HepG2 (cell line): ENCODE data around the gene PLXNC1.

ENCODE experiments used
- BRCA1 ChIP-seq: sonication (generic); formaldehyde crosslinking; IDR thresholded peaks from 2 replicates; pipeline ENCODE4 v1.4.0; 2020; ENCODE audit warnings: missing genetic modification reagents
- FOXP1 ChIP-seq, 2 experiments: fragments of 450-650 bp in 1 of 2; IDR thresholded peaks; 2 replicates each; pipeline ENCODE4 v1.6.1; 2017 to 2018; ENCODE audit warnings: antibody characterized with exemption in 1 of 2
- GABPA ChIP-seq, 2 experiments: IDR thresholded peaks; 2 replicates each; pipeline ENCODE4 v1.6.1; 2011 to 2016; ENCODE audit warnings: low read depth in 2 of 2, low read length in 1 of 2, missing biosample characterization in 1 of 2, missing genetic modification characterization in 1 of 2
- PHF5A ChIP-seq: IDR thresholded peaks from one replicate; pipeline ENCODE4 v1.6.1; 2018; ENCODE audit warnings: low read depth, missing genetic modification reagents; ENCODE audit not compliant: unreplicated experiment
- POLR2A ChIP-seq, 2 experiments: IDR thresholded peaks; 2 replicates each; pipeline ENCODE4 v1.6.1; 2011; ENCODE audit warnings: low read depth in 2 of 2, low read length in 2 of 2, mild to moderate bottlenecking in 1 of 2, moderate library complexity in 1 of 2; ENCODE audit not compliant: insufficient read depth in 1 of 2
- RAD51 ChIP-seq: fragments of 450-650 bp; IDR thresholded peaks from 2 replicates; pipeline ENCODE4 v1.6.1; 2016; ENCODE audit warnings: borderline replicate concordance
- RFX5 ChIP-seq: IDR thresholded peaks from 2 replicates; pipeline ENCODE4 v1.6.1; 2011; ENCODE audit warnings: low read depth, low read length, improper control_type of control experiment
- SRF ChIP-seq: IDR thresholded peaks from 2 replicates; pipeline ENCODE4 v1.6.1; 2011; ENCODE audit warnings: mild to moderate bottlenecking, low read depth, low read length, moderate library complexity
- SUZ12 ChIP-seq: fragments of 150-350 bp; IDR thresholded peaks from 2 replicates; pipeline ENCODE4 v1.6.1; 2014; ENCODE audit warnings: low read depth, low read length
- TF ChIP-seq, protein P1 (sequence below): sonication (generic); formaldehyde crosslinking; IDR thresholded peaks from 2 replicates; pipeline ENCODE4 v1.5.1; 2020; ENCODE audit warnings: missing genetic modification reagents, mild to moderate bottlenecking, borderline replicate concordance
- TF ChIP-seq, protein P2 (sequence below): sonication (generic); formaldehyde crosslinking; IDR thresholded peaks from 2 replicates; pipeline ENCODE4 v1.4.0; 2020; ENCODE audit warnings: mild to moderate bottlenecking, missing genetic modification reagents
- TF ChIP-seq, protein P3 (sequence below): sonication (generic); formaldehyde crosslinking; IDR thresholded peaks from 2 replicates; pipeline ENCODE4 v1.5.0; 2020; ENCODE audit warnings: mild to moderate bottlenecking, missing genetic modification reagents
- TF ChIP-seq, protein P4 (sequence below): sonication (generic); formaldehyde crosslinking; IDR thresholded peaks from 2 replicates; pipeline ENCODE4 v1.4.0; 2020; ENCODE audit warnings: missing genetic modification reagents

DNA sequence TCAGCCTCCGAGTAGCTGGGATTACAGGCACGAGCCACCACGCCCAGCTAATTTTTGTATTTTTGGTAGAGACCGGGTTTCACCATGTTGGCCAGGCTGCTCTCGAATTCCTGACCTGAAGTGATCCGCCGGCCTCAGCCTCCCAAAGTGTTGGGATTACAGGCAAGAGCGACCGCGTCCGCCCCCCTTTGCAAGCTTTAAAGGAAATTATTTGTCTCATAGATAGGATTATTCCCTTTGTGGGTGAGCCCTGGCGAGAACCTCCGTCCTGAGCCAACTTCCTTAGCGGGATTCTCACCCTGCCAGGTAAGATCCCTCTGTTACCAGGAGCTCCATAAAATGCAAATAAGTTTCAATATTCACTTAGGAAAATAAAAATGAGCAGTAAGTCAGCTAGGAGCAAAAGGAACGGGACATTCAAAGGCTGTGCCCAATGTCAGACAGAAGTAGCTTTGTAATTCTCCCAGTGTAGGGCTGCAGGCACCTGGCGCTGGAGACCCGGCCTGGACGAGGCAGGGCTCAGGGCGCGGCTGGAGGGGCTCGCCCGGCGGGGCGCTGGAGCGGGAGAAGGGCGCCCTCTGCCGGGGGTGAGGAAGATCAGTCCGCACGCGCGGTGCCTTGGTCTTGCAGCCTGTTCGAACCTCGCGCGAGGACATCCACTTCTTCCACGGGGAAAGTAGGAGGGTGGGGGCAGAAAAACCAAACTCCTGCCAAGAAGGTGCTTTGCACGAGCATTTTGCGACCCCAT, 47.2 kb upstream of the PLXNC1 start:
- TF ChIP-seq POLR2A (IDR thresholded peaks at IDR 0.05; ENCODE audit: insufficient read depth in 1 of 2, low read depth in 2 of 2, low read length in 2 of 2), result no peak
- no peak for TF ChIP-seq PHF5A (CRISPR knock-in tag)
- TF ChIP-seq BRCA1, result no peak
- TF ChIP-seq, protein P1, sequence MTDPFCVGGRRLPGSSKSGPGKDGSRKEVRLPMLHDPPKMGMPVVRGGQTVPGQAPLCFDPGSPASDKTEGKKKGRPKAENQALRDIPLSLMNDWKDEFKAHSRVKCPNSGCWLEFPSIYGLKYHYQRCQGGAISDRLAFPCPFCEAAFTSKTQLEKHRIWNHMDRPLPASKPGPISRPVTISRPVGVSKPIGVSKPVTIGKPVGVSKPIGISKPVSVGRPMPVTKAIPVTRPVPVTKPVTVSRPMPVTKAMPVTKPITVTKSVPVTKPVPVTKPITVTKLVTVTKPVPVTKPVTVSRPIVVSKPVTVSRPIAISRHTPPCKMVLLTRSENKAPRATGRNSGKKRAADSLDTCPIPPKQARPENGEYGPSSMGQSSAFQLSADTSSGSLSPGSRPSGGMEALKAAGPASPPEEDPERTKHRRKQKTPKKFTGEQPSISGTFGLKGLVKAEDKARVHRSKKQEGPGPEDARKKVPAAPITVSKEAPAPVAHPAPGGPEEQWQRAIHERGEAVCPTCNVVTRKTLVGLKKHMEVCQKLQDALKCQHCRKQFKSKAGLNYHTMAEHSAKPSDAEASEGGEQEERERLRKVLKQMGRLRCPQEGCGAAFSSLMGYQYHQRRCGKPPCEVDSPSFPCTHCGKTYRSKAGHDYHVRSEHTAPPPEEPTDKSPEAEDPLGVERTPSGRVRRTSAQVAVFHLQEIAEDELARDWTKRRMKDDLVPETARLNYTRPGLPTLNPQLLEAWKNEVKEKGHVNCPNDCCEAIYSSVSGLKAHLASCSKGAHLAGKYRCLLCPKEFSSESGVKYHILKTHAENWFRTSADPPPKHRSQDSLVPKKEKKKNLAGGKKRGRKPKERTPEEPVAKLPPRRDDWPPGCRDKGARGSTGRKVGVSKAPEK (CRISPR knock-in tag), result no peak
- TF ChIP-seq, protein P2, sequence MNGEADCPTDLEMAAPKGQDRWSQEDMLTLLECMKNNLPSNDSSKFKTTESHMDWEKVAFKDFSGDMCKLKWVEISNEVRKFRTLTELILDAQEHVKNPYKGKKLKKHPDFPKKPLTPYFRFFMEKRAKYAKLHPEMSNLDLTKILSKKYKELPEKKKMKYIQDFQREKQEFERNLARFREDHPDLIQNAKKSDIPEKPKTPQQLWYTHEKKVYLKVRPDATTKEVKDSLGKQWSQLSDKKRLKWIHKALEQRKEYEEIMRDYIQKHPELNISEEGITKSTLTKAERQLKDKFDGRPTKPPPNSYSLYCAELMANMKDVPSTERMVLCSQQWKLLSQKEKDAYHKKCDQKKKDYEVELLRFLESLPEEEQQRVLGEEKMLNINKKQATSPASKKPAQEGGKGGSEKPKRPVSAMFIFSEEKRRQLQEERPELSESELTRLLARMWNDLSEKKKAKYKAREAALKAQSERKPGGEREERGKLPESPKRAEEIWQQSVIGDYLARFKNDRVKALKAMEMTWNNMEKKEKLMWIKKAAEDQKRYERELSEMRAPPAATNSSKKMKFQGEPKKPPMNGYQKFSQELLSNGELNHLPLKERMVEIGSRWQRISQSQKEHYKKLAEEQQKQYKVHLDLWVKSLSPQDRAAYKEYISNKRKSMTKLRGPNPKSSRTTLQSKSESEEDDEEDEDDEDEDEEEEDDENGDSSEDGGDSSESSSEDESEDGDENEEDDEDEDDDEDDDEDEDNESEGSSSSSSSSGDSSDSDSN, result 0 out of 2 replicates have a peak, but pooled peaks have one; percentile 8
- TF ChIP-seq RFX5, result no peak
- no peak for TF ChIP-seq GABPA (IDR thresholded peaks at IDR 0.05; ENCODE audit: low read depth, low read length)
- TF ChIP-seq GABPA (CRISPR knock-in tag; IDR thresholded peaks at IDR 0.05; ENCODE audit: low read depth), result no peak
- TF ChIP-seq, protein P3, sequence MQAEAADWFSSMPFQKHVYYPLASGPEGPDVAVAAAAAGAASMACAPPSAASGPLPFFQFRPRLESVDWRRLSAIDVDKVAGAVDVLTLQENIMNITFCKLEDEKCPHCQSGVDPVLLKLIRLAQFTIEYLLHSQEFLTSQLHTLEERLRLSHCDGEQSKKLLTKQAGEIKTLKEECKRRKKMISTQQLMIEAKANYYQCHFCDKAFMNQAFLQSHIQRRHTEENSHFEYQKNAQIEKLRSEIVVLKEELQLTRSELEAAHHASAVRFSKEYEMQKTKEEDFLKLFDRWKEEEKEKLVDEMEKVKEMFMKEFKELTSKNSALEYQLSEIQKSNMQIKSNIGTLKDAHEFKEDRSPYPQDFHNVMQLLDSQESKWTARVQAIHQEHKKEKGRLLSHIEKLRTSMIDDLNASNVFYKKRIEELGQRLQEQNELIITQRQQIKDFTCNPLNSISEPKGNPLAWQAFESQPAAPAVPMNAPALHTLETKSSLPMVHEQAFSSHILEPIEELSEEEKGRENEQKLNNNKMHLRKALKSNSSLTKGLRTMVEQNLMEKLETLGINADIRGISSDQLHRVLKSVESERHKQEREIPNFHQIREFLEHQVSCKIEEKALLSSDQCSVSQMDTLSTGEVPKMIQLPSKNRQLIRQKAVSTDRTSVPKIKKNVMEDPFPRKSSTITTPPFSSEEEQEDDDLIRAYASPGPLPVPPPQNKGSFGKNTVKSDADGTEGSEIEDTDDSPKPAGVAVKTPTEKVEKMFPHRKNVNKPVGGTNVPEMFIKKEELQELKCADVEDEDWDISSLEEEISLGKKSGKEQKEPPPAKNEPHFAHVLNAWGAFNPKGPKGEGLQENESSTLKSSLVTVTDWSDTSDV (CRISPR knock-in tag), result no peak
- no peak for TF ChIP-seq RAD51
- TF ChIP-seq FOXP1 (IDR thresholded peaks at IDR 0.05), result no peak
- no peak for TF ChIP-seq FOXP1 (CRISPR knock-in tag; IDR thresholded peaks at IDR 0.05)
- TF ChIP-seq SUZ12, result no peak
- TF ChIP-seq, protein P4, sequence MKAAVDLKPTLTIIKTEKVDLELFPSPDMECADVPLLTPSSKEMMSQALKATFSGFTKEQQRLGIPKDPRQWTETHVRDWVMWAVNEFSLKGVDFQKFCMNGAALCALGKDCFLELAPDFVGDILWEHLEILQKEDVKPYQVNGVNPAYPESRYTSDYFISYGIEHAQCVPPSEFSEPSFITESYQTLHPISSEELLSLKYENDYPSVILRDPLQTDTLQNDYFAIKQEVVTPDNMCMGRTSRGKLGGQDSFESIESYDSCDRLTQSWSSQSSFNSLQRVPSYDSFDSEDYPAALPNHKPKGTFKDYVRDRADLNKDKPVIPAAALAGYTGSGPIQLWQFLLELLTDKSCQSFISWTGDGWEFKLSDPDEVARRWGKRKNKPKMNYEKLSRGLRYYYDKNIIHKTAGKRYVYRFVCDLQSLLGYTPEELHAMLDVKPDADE (CRISPR knock-in tag), result no peak
- no peak for TF ChIP-seq SRF
